GM21825 (cell line): ENCODE results near the gene UBAP1.
"Not testable (repeated sequence)": the region's sequence is repeated elsewhere in the genome, so short reads cannot be mapped to it uniquely, and the experiment has no call there.

ENCODE experiments used
- ATAC-seq: cut with Tn5 transposase; IDR thresholded peaks from one replicate; pipeline ENCODE4 v1.9.1; 2021; ENCODE audit warnings: mild to moderate bottlenecking, moderate library complexity; ENCODE audit not compliant: unreplicated experiment

Gene UBAP1

DNA sequence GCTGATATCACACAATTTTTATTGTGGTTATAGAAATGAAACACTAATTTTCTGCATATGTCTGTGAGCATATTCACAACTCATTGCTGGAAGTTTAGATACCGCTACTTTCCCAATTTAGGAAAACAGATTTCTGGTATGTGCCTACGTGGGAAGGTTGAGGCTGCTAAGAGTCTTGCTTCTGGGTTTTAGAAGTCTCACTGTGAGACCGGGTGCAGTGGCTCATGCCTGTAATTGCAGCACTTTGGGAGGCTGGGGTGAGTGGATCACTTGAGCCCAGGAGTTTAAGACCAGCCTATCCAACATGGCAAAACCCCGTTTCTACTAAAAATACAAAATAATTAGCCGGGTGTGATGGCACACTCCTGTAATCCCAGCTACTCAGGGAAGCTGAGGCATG, 39.6 kb downstream of the UBAP1 start:
- no peak for ATAC-seq

DNA sequence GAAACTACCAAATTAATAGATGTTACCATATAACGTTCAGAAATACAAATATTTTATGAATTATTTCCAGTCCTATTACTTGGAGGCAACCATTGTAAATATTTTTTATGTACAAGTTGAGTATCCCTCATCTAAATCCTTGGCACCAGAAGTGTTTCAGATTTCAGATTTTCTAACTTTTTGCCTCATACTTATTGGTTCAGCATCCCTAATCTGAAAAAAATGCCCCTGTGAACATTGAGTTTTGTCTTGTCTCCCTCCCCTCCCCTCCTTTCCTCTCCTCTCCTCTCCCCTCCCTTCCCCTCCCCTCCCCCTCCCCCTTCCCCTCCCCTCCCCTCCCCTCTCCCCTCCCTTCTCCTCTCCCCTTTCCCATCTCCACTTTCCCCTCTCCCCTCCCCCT, 40.6 kb downstream of the UBAP1 start:
- ATAC-seq = no peak

DNA sequence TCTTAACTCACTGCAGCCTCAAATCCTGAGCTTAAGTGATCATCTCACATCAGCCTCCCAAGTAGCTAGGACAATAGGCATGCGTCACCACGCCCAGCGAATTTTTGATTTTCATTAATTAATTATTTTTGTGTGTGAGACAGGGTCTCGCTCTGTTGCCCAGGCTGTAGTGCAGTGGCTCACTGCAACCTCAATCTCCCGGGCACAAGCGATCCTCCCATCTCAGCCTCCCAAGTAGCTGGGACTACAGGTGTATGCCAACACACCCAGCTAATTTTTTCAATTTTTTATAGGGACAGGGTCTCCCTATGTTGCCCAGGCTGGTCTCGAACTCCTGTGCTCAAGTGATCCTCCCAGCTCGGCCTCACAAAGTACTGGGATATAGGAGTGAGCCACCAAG, 41.4 kb downstream of the UBAP1 start:
- no peak for ATAC-seq

GRCh38 chr9:34224349-34224748, 45.5 kb downstream of the UBAP1 start:
- ATAC-seq = no peak

GRCh38 chr9:34226144-34226760, 47.4 kb downstream of the UBAP1 start:
- not testable (repeated sequence) for ATAC-seq

GRCh38 chr9:34227445-34227844, 48.6 kb downstream of the UBAP1 start:
- no peak for ATAC-seq

DNA sequence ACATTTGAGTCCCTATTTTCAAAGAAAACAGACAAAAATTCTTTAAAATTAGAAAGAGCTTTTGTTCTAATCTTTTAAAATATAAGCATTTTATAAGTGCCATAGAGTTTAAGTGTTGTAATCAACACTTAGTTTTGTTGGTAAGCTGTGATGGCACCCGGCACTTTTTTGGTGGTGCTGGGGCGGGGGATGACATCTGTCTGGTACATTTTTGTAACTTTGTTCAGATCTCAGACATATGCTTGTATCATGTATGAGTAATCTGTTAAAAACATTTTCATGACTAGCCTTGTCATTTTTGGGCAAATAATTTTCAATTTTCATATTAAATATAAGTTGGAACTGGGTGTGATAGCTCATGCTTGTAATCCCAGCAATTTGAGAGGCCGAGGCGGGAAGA, 51.7 kb downstream of the UBAP1 start:
- ATAC-seq = no peak

DNA sequence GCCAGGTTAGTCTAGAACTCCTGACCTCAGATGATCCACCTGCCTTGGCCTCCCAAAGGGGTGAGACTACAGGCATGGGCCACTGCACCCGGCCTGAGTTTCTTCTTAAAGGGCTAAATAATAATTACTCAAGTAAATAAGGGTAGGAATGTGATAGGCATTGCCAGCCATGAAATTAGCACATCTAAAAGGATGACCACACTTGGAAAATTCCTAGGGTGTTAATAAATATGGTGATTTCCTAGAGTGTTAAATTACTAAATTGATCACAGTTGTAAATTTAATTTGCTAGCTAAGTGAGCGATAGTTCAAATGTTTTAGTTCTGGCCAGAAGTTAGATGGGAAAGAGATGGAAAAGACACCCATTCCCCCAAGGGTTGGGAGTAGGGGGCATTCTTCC, 53.4 kb downstream of the UBAP1 start:
- no peak for ATAC-seq

DNA sequence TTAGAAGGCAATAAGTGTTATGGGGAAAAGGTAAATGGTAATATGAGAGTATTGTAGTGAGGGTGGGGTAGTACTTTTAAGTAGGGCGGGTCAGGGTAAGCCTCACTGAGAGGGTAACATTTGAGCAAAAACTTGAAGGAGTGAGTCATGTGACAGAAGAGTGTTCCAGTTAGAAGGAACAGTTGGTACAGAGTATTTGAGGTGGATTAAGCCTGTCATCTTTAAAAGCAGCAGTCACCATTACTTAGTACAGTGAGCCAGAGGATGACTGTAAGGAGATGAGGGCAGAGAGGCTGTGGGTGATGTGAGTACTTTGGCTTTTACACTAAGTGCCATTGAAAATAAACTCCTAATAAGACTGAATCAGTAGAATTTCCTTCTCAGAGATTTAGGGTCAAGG, 54.8 kb downstream of the UBAP1 start:
- ATAC-seq = no peak

DNA sequence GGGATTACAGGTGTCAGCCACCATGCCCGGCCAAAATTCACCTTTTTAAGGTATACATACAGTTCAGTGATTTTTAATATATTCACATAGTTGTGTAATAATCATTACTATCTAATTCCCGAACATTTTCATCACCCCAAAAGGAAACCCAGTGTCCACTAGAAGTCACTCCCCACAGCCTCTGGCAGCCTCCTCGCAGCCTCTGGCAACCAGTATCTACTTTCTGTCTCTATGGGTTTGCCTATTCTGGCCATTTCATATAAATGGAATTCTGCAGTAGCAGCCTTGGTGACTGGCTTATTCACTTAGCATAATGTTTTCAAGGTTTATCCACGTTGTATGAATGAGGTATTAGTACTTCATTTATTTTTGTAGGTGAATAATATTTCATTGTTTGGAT, 59.0 kb downstream of the UBAP1 start:
- no peak for ATAC-seq

GRCh38 chr9:34240006-34240405, 61.2 kb downstream of the UBAP1 start:
- ATAC-seq = no peak

DNA sequence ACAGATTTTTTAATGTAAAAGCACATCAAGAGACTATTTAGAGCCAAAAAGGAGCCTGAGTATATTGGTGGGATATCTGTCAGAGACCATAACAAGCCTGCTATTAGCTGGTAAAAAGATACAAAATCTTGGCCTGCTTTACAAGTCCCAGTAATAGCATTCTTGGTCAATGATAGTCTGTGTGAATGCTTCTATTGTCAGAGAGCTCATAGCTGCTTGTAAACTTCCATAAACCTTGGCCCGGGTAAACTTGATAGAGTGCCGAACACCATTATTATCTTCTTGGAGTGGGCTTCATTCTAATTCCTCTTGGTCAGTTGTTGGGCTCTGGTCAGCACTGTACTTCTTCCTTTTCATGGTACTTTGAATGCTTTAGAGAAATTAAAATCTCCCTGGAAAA, 64.0 kb downstream of the UBAP1 start:
- ATAC-seq = no peak

DNA sequence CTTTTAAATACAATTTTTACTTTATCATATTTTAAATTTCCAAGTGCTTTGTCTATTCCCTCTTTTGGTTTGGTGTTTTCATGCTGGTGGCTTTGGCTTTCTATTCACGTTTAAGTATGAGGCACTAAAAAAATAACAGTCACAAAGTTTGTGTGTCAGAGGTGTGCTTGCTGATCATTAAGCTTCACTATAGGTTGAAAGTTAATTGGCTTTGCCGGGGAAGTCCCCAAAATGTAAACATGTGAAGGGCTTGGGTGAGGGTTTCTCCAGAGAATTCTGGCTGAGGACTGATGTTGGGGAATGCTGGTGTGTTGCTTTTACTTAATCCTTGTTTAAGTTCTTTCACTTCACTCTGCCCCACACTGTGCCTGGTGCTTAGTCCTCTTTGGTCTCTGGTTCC, 66.4 kb downstream of the UBAP1 start:
- not testable (repeated sequence) for ATAC-seq

GRCh38 chr9:34246453-34246852, 67.6 kb downstream of the UBAP1 start:
- ATAC-seq = no peak

DNA sequence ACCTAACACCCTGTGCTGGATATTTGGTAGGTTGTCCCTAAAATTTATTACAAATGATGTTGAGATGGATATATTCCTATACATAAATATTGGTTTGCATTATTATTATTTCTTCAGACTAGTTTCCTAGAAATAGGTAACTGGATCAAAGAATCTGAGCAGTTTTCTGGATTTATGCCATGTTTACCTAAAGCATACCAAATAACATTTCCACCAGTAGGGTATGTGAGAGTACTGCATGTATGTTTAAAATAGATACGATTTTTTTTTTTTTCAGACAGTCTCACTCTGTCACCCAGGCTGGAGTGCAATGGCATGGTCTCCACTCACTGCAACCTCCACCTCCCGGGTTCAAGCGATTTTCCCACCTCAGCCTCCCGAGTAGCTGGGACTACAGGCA, 68.9 kb downstream of the UBAP1 start:
- ATAC-seq = not testable (repeated sequence)

DNA sequence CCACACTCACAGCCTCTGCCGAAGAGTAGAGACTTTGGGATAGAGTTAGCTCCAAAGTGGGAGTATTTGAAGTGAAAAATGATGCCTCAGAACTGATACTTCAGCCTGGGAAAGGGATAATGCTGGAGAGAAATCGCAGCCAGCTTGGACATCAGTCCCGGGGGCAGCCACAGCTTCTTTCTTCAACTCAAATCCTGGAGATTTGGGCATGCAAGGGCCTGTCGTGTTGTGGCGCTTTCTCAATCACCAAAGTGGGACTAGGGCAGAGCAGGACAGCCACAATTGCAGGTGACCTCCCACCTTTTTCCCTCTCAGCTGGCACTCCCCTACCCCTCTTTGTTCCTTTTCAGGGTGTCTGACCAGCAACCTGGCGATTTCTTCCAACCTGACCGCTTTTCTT, 70.4 kb downstream of the UBAP1 start:
- ATAC-seq = no peak

GRCh38 chr9:34250721-34251120, 71.9 kb downstream of the UBAP1 start:
- no peak for ATAC-seq

GRCh38 chr9:34252016-34252415, 73.2 kb downstream of the UBAP1 start:
- no peak for ATAC-seq

DNA sequence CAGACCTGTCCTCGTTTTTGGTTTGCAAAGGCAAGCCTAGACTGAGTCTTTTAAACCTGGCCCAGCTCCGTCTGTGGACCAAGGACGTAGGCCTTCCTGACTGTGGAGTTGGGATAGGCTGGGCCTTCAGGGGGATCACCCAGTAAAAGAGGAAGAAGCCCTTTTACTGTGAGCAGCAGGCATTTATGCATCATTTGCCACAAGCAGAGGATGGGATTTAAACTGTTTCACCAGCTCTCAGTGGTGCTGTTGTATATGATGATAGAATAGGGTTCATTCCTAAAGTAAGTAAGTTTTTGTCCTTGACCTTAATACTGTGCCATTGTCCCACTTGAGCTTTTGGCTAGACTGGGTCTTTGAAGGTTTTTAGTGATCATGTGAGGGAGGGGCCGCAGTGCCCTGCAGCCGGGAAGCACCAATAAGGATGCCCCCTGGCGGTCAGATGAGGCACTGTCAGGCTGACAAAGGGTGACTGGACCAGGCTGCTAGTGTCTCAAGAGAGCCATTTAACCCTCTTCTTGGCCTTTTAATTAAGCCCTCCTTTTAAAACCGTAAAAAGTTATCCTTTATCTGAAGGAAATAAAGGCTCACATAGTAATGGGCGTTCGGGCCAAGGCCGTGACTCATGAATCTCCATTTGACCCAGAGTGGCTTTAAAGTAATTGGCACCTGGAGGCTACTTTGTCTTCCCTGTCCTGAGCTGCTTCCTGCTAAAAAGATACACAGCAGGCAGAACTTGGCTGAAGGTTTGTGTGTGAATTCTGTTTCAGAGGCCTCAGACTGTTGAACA, 74.0 kb downstream of the UBAP1 start:
- no peak for ATAC-seq

GRCh38 chr9:34253460-34253837, 74.6 kb downstream of the UBAP1 start:
- no peak for ATAC-seq

DNA sequence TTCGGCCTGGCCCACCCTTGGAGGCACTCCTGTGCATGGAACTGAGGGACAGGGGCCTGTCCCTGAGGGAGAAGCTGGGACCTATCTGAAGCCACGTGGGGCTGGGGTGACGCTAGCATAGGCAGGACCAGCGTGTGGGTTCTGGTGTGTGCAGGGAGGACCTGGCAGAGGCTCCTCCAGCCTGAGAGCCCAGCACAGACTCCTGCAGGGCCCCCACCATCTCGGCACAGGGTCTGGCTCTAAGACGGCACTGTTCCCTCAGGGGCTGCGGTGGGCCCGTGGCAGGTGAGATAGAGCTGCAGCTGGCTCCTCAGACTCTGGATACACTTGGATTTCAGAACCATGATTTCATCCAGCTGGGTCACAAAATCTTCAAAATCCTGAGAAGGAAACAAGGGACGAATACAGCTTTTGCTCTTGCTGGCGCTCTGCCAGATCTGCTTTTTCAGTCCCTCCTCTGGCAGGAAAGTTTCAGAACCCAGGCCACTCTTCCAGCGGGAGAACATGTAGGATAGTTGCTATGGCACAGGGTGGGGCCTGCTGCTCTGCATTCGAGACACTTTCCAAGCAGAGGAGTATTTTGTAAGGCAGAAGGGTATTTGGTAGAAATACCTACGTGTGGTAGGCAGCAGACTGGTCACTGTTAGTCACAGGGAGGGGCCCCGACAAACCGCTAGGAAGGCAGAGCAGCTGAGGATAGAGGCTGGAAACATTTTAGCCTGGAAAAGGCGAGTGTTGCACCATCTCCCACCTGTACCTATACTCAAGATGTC, 75.5 kb downstream of the UBAP1 start:
- ATAC-seq = no peak
